Upper lobe of left lung (tissue), 6 donors: ENCODE measurements around the gene ADCY4. TPM values are rescaled to one million over a fixed set of nuclear protein-coding genes. Genes with fewer than 3 reads are reported as not detected.

ENCODE experiments used
- ATAC-seq, 2 donors: fragments of 200-7000 bp; cut with Tn5 transposase; one replicate each; pipeline ENCODE4 v1.9.1; 2022; ENCODE audit warnings: mild to moderate bottlenecking in 2 of 2, moderate library complexity in 2 of 2; ENCODE audit not compliant: low FRiP score in 2 of 2
- DNase-seq, 2 donors: peaks; one replicate each; pipeline ENCODE4 v3.0.0-alpha.2; 2019 to 2020
- H3K27ac ChIP-seq, 4 donors: fragments of 200-600 bp; sonication (generic); one replicate each; pipeline ENCODE4 v1.5.1; 2016 to 2019
- H3K27me3 ChIP-seq, 4 donors: fragments of 200-600 bp; sonication (generic); one replicate each; pipeline ENCODE4 v1.5.1; 2017 to 2019
- H3K36me3 ChIP-seq, 4 donors: fragments of 200-600 bp; sonication (generic); one replicate each; pipeline ENCODE4 v1.5.1; 2016 to 2019
- H3K4me1 ChIP-seq, 4 donors: fragments of 200-600 bp; sonication (generic); one replicate each; pipeline ENCODE4 v1.5.1; 2018 to 2019
- H3K4me3 ChIP-seq, 4 donors: fragments of 200-600 bp; sonication (generic); one replicate each; pipeline ENCODE4 v1.5.1; 2017 to 2019; ENCODE audit warnings: mild to moderate bottlenecking in 2 of 4, moderate library complexity in 1 of 4
- H3K9me3 ChIP-seq, 4 donors: fragments of 200-600 bp; sonication (generic); one replicate each; pipeline ENCODE4 v1.5.1; 2018 to 2019
- CTCF ChIP-seq, 6 experiments: fragments of 450-650 bp in 4 of 6; fragments of 200-600 bp in 2 of 6; sonication (generic) in 2 of 6; IDR thresholded peaks; one replicate each; pipeline ENCODE4 v1.5.1; 2016 to 2019; ENCODE audit warnings: antibody characterized with exemption in 6 of 6
- EP300 ChIP-seq, 4 donors: sonication (generic); formaldehyde crosslinking; IDR thresholded peaks; one replicate each; pipeline ENCODE4 v1.5.1; 2017; ENCODE audit warnings: antibody characterized with exemption in 4 of 4, control low read depth in 2 of 4
- POLR2A ChIP-seq, 4 donors: fragments of 450-650 bp; IDR thresholded peaks; one replicate each; pipeline ENCODE4 v1.5.1; 2016 to 2017; ENCODE audit warnings: antibody characterized with exemption in 4 of 4, mild to moderate bottlenecking in 2 of 4
- POLR2AphosphoS5 ChIP-seq, 2 donors: sonication (generic); formaldehyde crosslinking; IDR thresholded peaks; one replicate each; pipeline ENCODE4 v1.5.1; 2017; ENCODE audit warnings: antibody characterized with exemption in 2 of 2
- WGBS, 2 donors: methylation state at CpG; one replicate each; pipeline ENCODE4 v1.1.5; 2017 to 2018; 5-methylcytosine and 5-hydroxymethylcytosine counted together
- total RNA-seq, 6 donors: library from RNA; depleted of rRNA in 4 of 6; stranded (reverse); fragments of >200 nt in 4 of 6; gene quantifications; one replicate each; pipeline versions ENCODE4 v1.1.0 to v1.2.1, GENCODE V29; 2016 to 2021
- donor health status: DM: no; HTN: no; CAD: no; lungs with moderate emphysema.
- donor health status: DM: no; HTN: yes; CAD: no; lungs with severe emphysema.

Gene ADCY4
- total RNA-seq, 6 donors from 2014 or later = 22.4 to 159 (median 43.7) TPM

DNA sequence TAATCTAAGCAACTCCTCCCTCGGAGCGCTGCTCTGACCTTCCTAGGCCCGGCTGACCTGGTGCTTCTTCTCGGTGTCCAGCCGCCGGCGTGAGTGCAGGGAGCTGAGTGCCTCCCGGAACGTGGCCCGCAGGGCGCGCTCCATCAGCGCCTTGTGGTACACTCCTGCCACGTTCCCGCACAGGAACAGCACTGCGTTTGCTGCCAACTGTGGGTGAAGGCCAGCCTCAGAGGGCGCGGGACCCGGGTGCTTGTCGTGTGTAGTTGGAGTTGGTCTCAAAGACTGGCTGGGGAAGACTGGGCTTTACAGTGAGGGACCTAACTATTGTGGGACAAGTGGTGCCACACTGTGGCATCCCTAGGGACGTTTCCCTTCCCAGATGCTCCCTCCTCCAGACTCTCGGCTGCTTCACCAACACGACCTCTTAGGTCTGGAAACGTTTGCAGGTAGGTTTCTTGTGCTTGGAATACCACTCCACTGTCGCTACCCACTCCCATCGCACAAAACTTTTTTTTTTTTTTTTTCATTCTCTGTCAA is 3.1 kb downstream of the ADCY4 start:
- peak in 1 of 2 donors; percentile 83 for DNase-seq
- no peak for TF ChIP-seq CTCF (IDR thresholded peaks at IDR 0.05)
- TF ChIP-seq EP300 (IDR thresholded peaks at IDR 0.05) = no peak
- TF ChIP-seq POLR2AphosphoS5 (IDR thresholded peaks at IDR 0.05) = no peak
- TF ChIP-seq POLR2A (IDR thresholded peaks at IDR 0.05) = no peak
- peaks cover 0 to 4% (median 1%) of the 10 kb centered on the region in 4 donors for H3K36me3 ChIP-seq
- H3K27me3 ChIP-seq = peaks cover 0 to 8% (median 0%) of the 10 kb centered on the region in 4 donors
- H3K4me3 ChIP-seq = peak overlapping the region in 1 of 4 donors; percentile 55
- WGBS, 2 donors = 61 to 68% methylated on average over 13 to 26 of the region's 26 CpGs
- H3K9me3 ChIP-seq = no peaks in the 10 kb centered on the region
- peak overlapping the region in 2 of 4 donors; percentile 53 to 89 for H3K27ac ChIP-seq
- peaks cover 53 to 74% (median 68%) of the 10 kb centered on the region in 4 donors for H3K4me1 ChIP-seq
- no peak for ATAC-seq

- WGBS, 2 donors = 89 to 97% methylated on average over 7 to 10 of the region's 10 CpGs
- Histone ChIP-seq H3K4me1 (peaks cover 52 to 67% (median 64%) of the 10 kb centered on the region in 4 donors), H3K36me3 (peaks cover 0 to 3% (median 0%) of the 10 kb centered on the region in 4 donors), H3K27me3 (peaks cover 0 to 8% (median 0%) of the 10 kb centered on the region in 4 donors), H3K9me3 (no peaks in the 10 kb centered on the region), H3K4me3 (no peak overlapping the region), H3K27ac (peak overlapping the region in 1 of 4 donors; percentile 89)
- TF ChIP-seq CTCF (IDR thresholded peaks at IDR 0.05) (no peak), POLR2A (IDR thresholded peaks at IDR 0.05) (no peak), POLR2AphosphoS5 (IDR thresholded peaks at IDR 0.05) (no peak)
- DNase-seq (peak in 1 of 2 donors; percentile 38), ATAC-seq (no peak)
Measured at GRCh38 chr14:24330973-24331674, 3.7 kb downstream of the ADCY4 start.

- H3K27ac ChIP-seq = peak overlapping the region; percentile 22 to 75 (median 49)
- WGBS, 2 donors = 44% methylated on average over 5 of the region's 9 CpGs; no CpG with 5 or more reads in 1 of the 2 donors
- ATAC-seq = peak; percentile 55 to 68
- no peak overlapping the region for H3K4me3 ChIP-seq
- DNase-seq = peak; percentile 70 to 90
- peaks cover 41 to 54% (median 52%) of the 10 kb centered on the region in 4 donors for H3K4me1 ChIP-seq
- peaks cover 0 to 9% (median 4%) of the 10 kb centered on the region in 4 donors for H3K36me3 ChIP-seq
- no peaks in the 10 kb centered on the region for H3K9me3 ChIP-seq
- TF ChIP-seq POLR2A (IDR thresholded peaks at IDR 0.05) (no peak), POLR2AphosphoS5 (IDR thresholded peaks at IDR 0.05) (peak; percentile 59 to 80), EP300 (IDR thresholded peaks at IDR 0.05) (no peak), CTCF (IDR thresholded peaks at IDR 0.05) (no peak)
- H3K27me3 ChIP-seq = peaks cover 0 to 5% (median 0%) of the 10 kb centered on the region in 4 donors
Measured at GRCh38 chr14:24329736-24330135, 5.1 kb downstream of the ADCY4 start.

DNA sequence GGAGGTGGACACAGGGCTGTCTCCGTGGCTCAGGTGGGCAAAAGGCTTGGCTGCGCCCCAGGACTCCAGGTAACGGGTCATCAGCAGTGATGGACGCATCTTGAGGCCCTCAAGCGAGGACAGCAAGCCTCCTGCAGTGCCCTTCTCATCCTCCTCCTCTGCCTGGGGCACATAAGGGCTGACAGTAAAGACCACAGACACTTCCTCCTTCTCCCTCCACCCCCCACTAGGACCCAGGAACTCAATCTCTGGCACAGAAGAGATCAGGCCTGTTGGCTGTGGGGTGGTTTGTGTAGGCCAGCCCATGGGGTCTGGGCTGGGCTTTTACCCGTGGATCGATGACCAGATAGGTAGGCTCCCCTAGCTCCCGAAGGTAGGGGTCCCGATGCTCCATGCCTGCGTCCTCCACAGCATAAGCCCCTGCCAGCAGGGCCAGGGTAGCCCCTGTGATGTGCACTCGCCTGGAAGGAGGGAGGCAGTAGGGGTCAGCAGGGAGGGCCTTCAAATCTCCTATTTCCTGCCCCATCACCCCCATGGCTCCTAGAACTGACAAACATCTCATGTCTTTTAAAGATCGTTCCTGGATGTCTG is 5.7 kb downstream of the ADCY4 start:
- Histone ChIP-seq H3K36me3 (peaks cover 0 to 9% (median 4%) of the 10 kb centered on the region in 4 donors), H3K9me3 (no peaks in the 10 kb centered on the region), H3K4me3 (no peak overlapping the region), H3K4me1 (peaks cover 35 to 48% (median 46%) of the 10 kb centered on the region in 4 donors), H3K27ac (peak overlapping the region; percentile 22 to 75 (median 49)), H3K27me3 (peaks cover 0 to under 1% (median 0%) of the 10 kb centered on the region in 4 donors)
- DNase-seq (no peak), ATAC-seq (no peak)
- WGBS, 2 donors = 80 to 85% methylated on average over 12 of the region's 12 CpGs
- TF ChIP-seq POLR2AphosphoS5 (IDR thresholded peaks at IDR 0.05) = no peak
- no peak for TF ChIP-seq CTCF (IDR thresholded peaks at IDR 0.05)
- no peak for TF ChIP-seq EP300 (IDR thresholded peaks at IDR 0.05)
- TF ChIP-seq POLR2A (IDR thresholded peaks at IDR 0.05) = no peak
